Measurements from ENCODE around the gene SCAF1. TPM values are rescaled to one million over a fixed set of nuclear protein-coding genes. Genes with fewer than 3 reads are reported as not detected.
"Not testable (repeated sequence)": the region's sequence is repeated elsewhere in the genome, so short reads cannot be mapped to it uniquely, and the experiment has no call there.

SCAF1 gene
- total RNA-seq, 1 experiment from 2014 or later = 46.8 TPM

GRCh38 chr19:49631014-49631588 lies 10.9 kb upstream of the SCAF1 start:
- Histone ChIP-seq H3K4me1 (ENCODE audit: insufficient read depth, low read length) (no peaks in the 10 kb centered on the region), H3K9me2 (replicated peaks; ENCODE audit: low read length) (no peaks in the 10 kb centered on the region), H3K9ac (ENCODE audit: low read length) (no peak overlapping the region), H3K36me3 (ENCODE audit: low read depth, low read length) (peaks cover 14% of the 10 kb centered on the region; the same call in 1 of the 2 replicates), H2AFZ (ENCODE audit: low read length) (no peak overlapping the region), H3K4me3 (ENCODE audit: low read length) (no peak overlapping the region), H3K27me3 (ENCODE audit: low read length) (no peaks in the 10 kb centered on the region), H3K27ac (ENCODE audit: low read length) (no peak overlapping the region), H3K79me2 (ENCODE audit: low read length) (no peaks in the 10 kb centered on the region), H3K4me2 (ENCODE audit: low read length) (no peak overlapping the region), H4K20me1 (ENCODE audit: low read length) (no peaks in the 10 kb centered on the region), H3K9me3 (ENCODE audit: low read length) (no peaks in the 10 kb centered on the region), H3F3A (ENCODE audit: low read length, unreplicated experiment) (no peaks in the 10 kb centered on the region)
- TF ChIP-seq, protein P1, sequence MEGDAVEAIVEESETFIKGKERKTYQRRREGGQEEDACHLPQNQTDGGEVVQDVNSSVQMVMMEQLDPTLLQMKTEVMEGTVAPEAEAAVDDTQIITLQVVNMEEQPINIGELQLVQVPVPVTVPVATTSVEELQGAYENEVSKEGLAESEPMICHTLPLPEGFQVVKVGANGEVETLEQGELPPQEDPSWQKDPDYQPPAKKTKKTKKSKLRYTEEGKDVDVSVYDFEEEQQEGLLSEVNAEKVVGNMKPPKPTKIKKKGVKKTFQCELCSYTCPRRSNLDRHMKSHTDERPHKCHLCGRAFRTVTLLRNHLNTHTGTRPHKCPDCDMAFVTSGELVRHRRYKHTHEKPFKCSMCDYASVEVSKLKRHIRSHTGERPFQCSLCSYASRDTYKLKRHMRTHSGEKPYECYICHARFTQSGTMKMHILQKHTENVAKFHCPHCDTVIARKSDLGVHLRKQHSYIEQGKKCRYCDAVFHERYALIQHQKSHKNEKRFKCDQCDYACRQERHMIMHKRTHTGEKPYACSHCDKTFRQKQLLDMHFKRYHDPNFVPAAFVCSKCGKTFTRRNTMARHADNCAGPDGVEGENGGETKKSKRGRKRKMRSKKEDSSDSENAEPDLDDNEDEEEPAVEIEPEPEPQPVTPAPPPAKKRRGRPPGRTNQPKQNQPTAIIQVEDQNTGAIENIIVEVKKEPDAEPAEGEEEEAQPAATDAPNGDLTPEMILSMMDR (conservative IDR thresholded peaks at IDR 0.05; ENCODE audit: low read depth, low read length) = no peak
- no peak for TF ChIP-seq EZH2phosphoT487 (IDR thresholded peaks at IDR 0.05; ENCODE audit: borderline replicate concordance, low read length)
- no peak for TF ChIP-seq EZH2 (IDR thresholded peaks at IDR 0.05; ENCODE audit: low read length, unreplicated experiment)
- DNase-seq (no peak), ATAC-seq (peak; percentile 23)
- intact Hi-C loops (cut with micrococcal nuclease) = no loop called here
- ChIA-PET CTCF (no interaction called here), POLR2A (ENCODE audit: unreplicated experiment) (interaction anchor here (0.6 kb wide), 1 partner anchor 85 kb away, joined by 9 read pairs; no protein-coding TSS in a partner anchor)
- BruUV-seq (replicated peaks) = TSS peak; percentile 20

- Histone ChIP-seq H3F3A (ENCODE audit: low read length, unreplicated experiment) (no peaks in the 10 kb centered on the region), H3K4me2 (ENCODE audit: low read length) (no peak overlapping the region), H3K9me3 (ENCODE audit: low read length) (no peaks in the 10 kb centered on the region), H3K4me3 (ENCODE audit: low read length) (no peak overlapping the region), H3K9me2 (replicated peaks; ENCODE audit: low read length) (no peaks in the 10 kb centered on the region), H3K36me3 (ENCODE audit: low read depth, low read length) (peaks cover 9% of the 10 kb centered on the region; the same call in 1 of the 2 replicates), H4K20me1 (ENCODE audit: low read length) (no peaks in the 10 kb centered on the region), H3K9ac (ENCODE audit: low read length) (no peak overlapping the region), H3K4me1 (ENCODE audit: insufficient read depth, low read length) (no peaks in the 10 kb centered on the region), H3K27ac (ENCODE audit: low read length) (no peak overlapping the region), H3K27me3 (ENCODE audit: low read length) (no peaks in the 10 kb centered on the region), H3K79me2 (ENCODE audit: low read length) (no peaks in the 10 kb centered on the region), H2AFZ (ENCODE audit: low read length) (no peak overlapping the region)
- ChIA-PET CTCF (no interaction called here), POLR2A (ENCODE audit: unreplicated experiment) (interaction anchor here (0.6 kb wide), 1 partner anchor 86 kb away, joined by 9 read pairs; no protein-coding TSS in a partner anchor)
- intact Hi-C loops (cut with micrococcal nuclease) = no loop called here
- TF ChIP-seq, protein P1 (conservative IDR thresholded peaks at IDR 0.05; ENCODE audit: low read depth, low read length) = no peak
- no peak for TF ChIP-seq EZH2 (IDR thresholded peaks at IDR 0.05; ENCODE audit: low read length, unreplicated experiment)
- no TSS peak for BruUV-seq (replicated peaks)
- DNase-seq = no peak
- ATAC-seq = no peak
Measured at GRCh38 chr19:49631610-49632192, 10.3 kb upstream of the SCAF1 start.

DNA sequence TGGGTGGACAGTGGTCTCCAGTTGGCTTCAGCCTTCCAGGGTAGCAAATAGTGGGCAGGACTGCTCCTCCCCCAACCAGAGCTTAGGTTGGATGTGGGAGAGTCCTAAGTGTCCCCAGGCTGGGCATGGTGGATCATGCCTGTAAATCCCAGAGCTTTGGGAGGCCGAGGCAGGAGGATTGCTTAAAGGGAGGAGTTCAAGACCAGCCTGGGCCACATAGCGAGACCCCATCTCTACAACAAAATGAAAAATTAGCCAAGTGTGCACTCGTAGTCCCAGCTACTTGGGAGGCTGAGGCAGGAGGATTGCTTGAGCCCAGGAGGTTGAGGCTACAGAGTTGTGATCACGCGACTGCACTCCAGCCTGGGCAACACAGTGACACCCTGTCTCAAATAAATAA lies 9.4 kb upstream of the SCAF1 start:
- TF ChIP-seq EZH2 (IDR thresholded peaks at IDR 0.05; ENCODE audit: low read length, unreplicated experiment) = no peak
- TF ChIP-seq, protein P1 (conservative IDR thresholded peaks at IDR 0.05; ENCODE audit: low read depth, low read length) = no peak
- TF ChIP-seq EZH2phosphoT487 (IDR thresholded peaks at IDR 0.05; ENCODE audit: borderline replicate concordance, low read length) = no peak
- CTCF ChIA-PET = no interaction called here
- Histone ChIP-seq H2AFZ (ENCODE audit: low read length) (no peak overlapping the region), H3K4me3 (ENCODE audit: low read length) (no peak overlapping the region), H3K4me2 (ENCODE audit: low read length) (no peak overlapping the region), H3K36me3 (ENCODE audit: low read depth, low read length) (peaks cover 3% of the 10 kb centered on the region; the same call in 1 of the 2 replicates), H3K27ac (ENCODE audit: low read length) (no peak overlapping the region), H3K4me1 (ENCODE audit: insufficient read depth, low read length) (peaks cover under 1% of the 10 kb centered on the region; the same call in 1 of the 2 replicates), H3K9ac (ENCODE audit: low read length) (no peak overlapping the region), H3K79me2 (ENCODE audit: low read length) (no peaks in the 10 kb centered on the region), H4K20me1 (ENCODE audit: low read length) (no peaks in the 10 kb centered on the region), H3K27me3 (ENCODE audit: low read length) (no peaks in the 10 kb centered on the region), H3K9me3 (ENCODE audit: low read length) (no peaks in the 10 kb centered on the region), H3F3A (ENCODE audit: low read length, unreplicated experiment) (no peaks in the 10 kb centered on the region), H3K9me2 (replicated peaks; ENCODE audit: low read length) (no peaks in the 10 kb centered on the region)
- POLR2A ChIA-PET (ENCODE audit: unreplicated experiment) = no interaction called here
- no TSS peak for BruUV-seq (replicated peaks)
- intact Hi-C loops (cut with micrococcal nuclease) = no loop called here
- ATAC-seq = no peak
- no peak for DNase-seq

DNA sequence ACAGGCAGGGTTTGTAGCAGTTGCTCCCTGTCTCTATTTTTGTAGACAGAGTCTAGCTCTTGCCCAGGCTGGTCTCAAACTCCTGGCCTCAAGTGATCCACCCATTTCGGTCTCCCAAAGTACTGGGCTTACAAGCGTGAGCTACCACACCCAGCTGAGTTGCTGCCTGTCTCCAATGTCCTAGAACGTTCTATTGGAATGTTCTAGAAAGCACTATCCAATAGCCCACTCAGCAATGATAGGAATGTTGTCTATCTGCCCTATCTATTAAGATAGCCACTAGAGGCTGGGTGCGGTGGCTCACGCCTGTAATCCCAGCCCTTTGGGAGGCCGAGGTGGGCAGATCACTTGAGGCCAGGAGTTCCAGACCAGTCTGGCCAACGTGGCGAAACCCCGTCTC lies 8.7 kb upstream of the SCAF1 start:
- H3K4me3 ChIP-seq (ENCODE audit: low read length); H3K36me3 ChIP-seq (ENCODE audit: low read depth, low read length); H3F3A ChIP-seq (ENCODE audit: low read length, unreplicated experiment); ATAC-seq; intact Hi-C loops (cut with micrococcal nuclease); POLR2A ChIA-PET (ENCODE audit: unreplicated experiment); H2AFZ ChIP-seq (ENCODE audit: low read length); CTCF ChIA-PET; H3K27me3 ChIP-seq (ENCODE audit: low read length); H3K4me1 ChIP-seq (ENCODE audit: insufficient read depth, low read length); DNase-seq; H3K4me2 ChIP-seq (ENCODE audit: low read length); H3K9me2 ChIP-seq (replicated peaks; ENCODE audit: low read length); H4K20me1 ChIP-seq (ENCODE audit: low read length); H3K79me2 ChIP-seq (ENCODE audit: low read length); H3K9me3 ChIP-seq (ENCODE audit: low read length); H3K9ac ChIP-seq (ENCODE audit: low read length); H3K27ac ChIP-seq (ENCODE audit: low read length); BruUV-seq (replicated peaks): not testable (repeated sequence)

Measured in PC-3 (cell line).